ENCODE measurements around the gene SIRT6. TPM values are rescaled to one million over a fixed set of nuclear protein-coding genes. Genes with fewer than 3 reads are reported as not detected.

Gene SIRT6
- total and polyA plus RNA-seq, 2 donors (not counting 3 experiments of a cell fraction or from before 2014, with no cell fraction given) = 26.9 to 36.6 TPM

GRCh38 chr19:4210166-4210731, 27.9 kb upstream of the SIRT6 start:
- dilution Hi-C loops (cut with MboI; ENCODE audit: extremely low pct_ligation_motif_present, low sequenced_read_pairs) = no loop called here
- intact Hi-C loops (cut with micrococcal nuclease) = no loop called here
- no peaks in the 10 kb centered on the region for H3K9me3 ChIP-seq (replicated peaks; ENCODE audit: control insufficient read depth, insufficient read depth, low read length)

More at GRCh38 chr19:4210166-4210731, 27.9 kb upstream of the SIRT6 start:
- Histone ChIP-seq H3K4me1 (ENCODE audit: control insufficient read depth, extremely low read depth, insufficient read depth, low read length) (no peaks in the 10 kb centered on the region), H3K4me3 (replicated peaks in 1 of 3; ENCODE audit: insufficient read depth in 1 of 3, low read depth in 1 of 3, low read length in 3 of 3) (no peak overlapping the region), H3K27me3 (ENCODE audit: control insufficient read depth in 2 of 2, insufficient read depth in 2 of 2, low read length in 2 of 2) (no peaks in the 10 kb centered on the region), H3K9ac (replicated peaks; ENCODE audit: extremely low read depth, insufficient read depth, low read length) (no peak overlapping the region), H3K27ac (ENCODE audit: insufficient read depth, low read depth, low read length) (no peak overlapping the region), H3K9me1 (replicated peaks; ENCODE audit: control insufficient read depth, extremely low read depth, insufficient read depth, low read length) (no peaks in the 10 kb centered on the region), H4K20me1 (replicated peaks; ENCODE audit: control insufficient read depth, extremely low read depth, insufficient read depth, low read length) (no peaks in the 10 kb centered on the region), H2AFZ (ENCODE audit: low read depth, low read length) (no peak overlapping the region), H3K79me2 (ENCODE audit: control insufficient read depth, insufficient read depth, low read length) (no peaks in the 10 kb centered on the region), H3K36me3 (ENCODE audit: control insufficient read depth in 2 of 2, extremely low read depth in 1 of 2, insufficient read depth in 2 of 2, low read length in 2 of 2) (no peaks in the 10 kb centered on the region), H3K4me2 (ENCODE audit: insufficient read depth, low read length) (no peak overlapping the region)
- BruUV-seq (replicated peaks) = no TSS peak
- TF ChIP-seq FOS (IDR thresholded peaks at IDR 0.05; ENCODE audit: borderline replicate concordance, insufficient read depth, low read length) (no peak), POLR2A (IDR thresholded peaks at IDR 0.05; ENCODE audit: low read depth, low read length) (no peak), CTCF (IDR thresholded peaks at IDR 0.05; ENCODE audit: extremely low read depth in 1 of 2, insufficient read depth in 1 of 2, low read depth in 1 of 2, low read length in 2 of 2) (no peak), GATA2 (IDR thresholded peaks at IDR 0.05; ENCODE audit: insufficient read depth, insufficient read length, low read depth, low read length) (no peak), MAX (IDR thresholded peaks at IDR 0.05; ENCODE audit: insufficient read depth, insufficient read length) (no peak)
- FAIRE-seq (no peak), DNase-seq (ENCODE audit: low read depth, low spot score) (no peak)
- POLR2A ChIA-PET = no interaction called here
- CTCF ChIA-PET = no interaction called here

Data from endothelial cell of umbilical vein (primary cell).